ENCODE results near the gene INPP5A.
"Not testable (repeated sequence)": the region's sequence is repeated elsewhere in the genome, so short reads cannot be mapped to it uniquely, and the experiment has no call there.

INPP5A gene

GRCh38 chr10:132748545-132749370 is 211.2 kb downstream of the INPP5A start:
- in situ Hi-C loops (cut with MboI; ENCODE audit: low sequenced_read_pairs), result no loop called here

GRCh38 chr10:132749371-132749795 is 211.8 kb downstream of the INPP5A start:
- in situ Hi-C loops (cut with MboI; ENCODE audit: low sequenced_read_pairs), result no loop called here

GRCh38 chr10:132750936-132751335 is 213.3 kb downstream of the INPP5A start:
- in situ Hi-C loops (cut with MboI; ENCODE audit: low sequenced_read_pairs), result no loop called here

GRCh38 chr10:132752378-132752777 is 214.8 kb downstream of the INPP5A start:
- in situ Hi-C loops (cut with MboI; ENCODE audit: low sequenced_read_pairs), result no loop called here

GRCh38 chr10:132752961-132753360 is 215.4 kb downstream of the INPP5A start:
- in situ Hi-C loops (cut with MboI; ENCODE audit: low sequenced_read_pairs), result no loop called here

GRCh38 chr10:132753596-132753995 is 216.0 kb downstream of the INPP5A start:
- in situ Hi-C loops (cut with MboI; ENCODE audit: low sequenced_read_pairs), result no loop called here

- in situ Hi-C loops (cut with MboI; ENCODE audit: low sequenced_read_pairs), result no loop called here
Measured at GRCh38 chr10:132754071-132754470, 216.5 kb downstream of the INPP5A start.

- in situ Hi-C loops (cut with MboI; ENCODE audit: low sequenced_read_pairs), result no loop called here
Measured at GRCh38 chr10:132755166-132755711, 217.7 kb downstream of the INPP5A start.

GRCh38 chr10:132756591-132756990 is 219.0 kb downstream of the INPP5A start:
- in situ Hi-C loops (cut with MboI; ENCODE audit: low sequenced_read_pairs), result no loop called here

- in situ Hi-C loops (cut with MboI; ENCODE audit: low sequenced_read_pairs), result no loop called here
Measured at GRCh38 chr10:132757171-132757570, 219.6 kb downstream of the INPP5A start.

- in situ Hi-C loops (cut with MboI; ENCODE audit: low sequenced_read_pairs), result no loop called here
Measured at GRCh38 chr10:132758865-132759264, 221.3 kb downstream of the INPP5A start.

- in situ Hi-C loops (cut with MboI; ENCODE audit: low sequenced_read_pairs), result no loop called here
Measured at GRCh38 chr10:132761395-132762060, 223.9 kb downstream of the INPP5A start.

- in situ Hi-C loops (cut with MboI; ENCODE audit: low sequenced_read_pairs), result no loop called here
Measured at GRCh38 chr10:132762267-132762666, 224.7 kb downstream of the INPP5A start.

GRCh38 chr10:132763545-132763944 is 226.0 kb downstream of the INPP5A start:
- in situ Hi-C loops (cut with MboI; ENCODE audit: low sequenced_read_pairs), result no loop called here

GRCh38 chr10:132764108-132764507 is 226.5 kb downstream of the INPP5A start:
- in situ Hi-C loops (cut with MboI; ENCODE audit: low sequenced_read_pairs), result no loop called here

- in situ Hi-C loops (cut with MboI; ENCODE audit: low sequenced_read_pairs), result no loop called here
Measured at GRCh38 chr10:132765435-132765834, 227.8 kb downstream of the INPP5A start.

GRCh38 chr10:132766291-132766690 is 228.7 kb downstream of the INPP5A start:
- in situ Hi-C loops (cut with MboI; ENCODE audit: low sequenced_read_pairs), result no loop called here

GRCh38 chr10:132768346-132769248 is 231.0 kb downstream of the INPP5A start:
- in situ Hi-C loops (cut with MboI; ENCODE audit: low sequenced_read_pairs), result no loop called here

GRCh38 chr10:132770061-132771021 is 232.8 kb downstream of the INPP5A start:
- in situ Hi-C loops (cut with MboI; ENCODE audit: low sequenced_read_pairs), result no loop called here

GRCh38 chr10:132772816-132773215 is 235.2 kb downstream of the INPP5A start:
- in situ Hi-C loops (cut with MboI; ENCODE audit: low sequenced_read_pairs), result not testable (repeated sequence)
